MM.1S (cell line): Measurements from ENCODE around the gene ACSS1.

ENCODE experiments used
- DNase-seq: peaks from one replicate; pipeline ENCODE4 v3.0.0-alpha.2; 2015
- H2AFZ ChIP-seq: fragments of 300-600 bp; sonication (generic); 2 replicates; pipeline ENCODE4 v1.6.0; 2016; ENCODE audit warnings: antibody characterized with exemption, low read length
- H3F3A ChIP-seq: fragments of 300-600 bp; sonication (generic); 2 replicates; pipeline ENCODE4 v1.6.1; 2016; ENCODE audit warnings: mild to moderate bottlenecking, antibody characterized with exemption, low read length, moderate library complexity, mixed read lengths; ENCODE audit not compliant: insufficient read depth
- H3K27ac ChIP-seq: fragments of 300-600 bp; sonication (generic); 2 replicates; pipeline ENCODE4 v1.5.1; 2016; ENCODE audit warnings: mild to moderate bottlenecking, low read length
- H3K27me3 ChIP-seq: fragments of 300-600 bp; sonication (generic); replicated peaks from 2 replicates; pipeline ENCODE4 v1.6.0; 2016; ENCODE audit warnings: low read length; ENCODE audit not compliant: insufficient read depth
- H3K36me3 ChIP-seq: fragments of 300-600 bp; sonication (generic); replicated peaks from 2 replicates; pipeline ENCODE4 v1.6.1; 2016; ENCODE audit warnings: mild to moderate bottlenecking, low read length, mixed read lengths; ENCODE audit not compliant: insufficient read depth
- H3K4me1 ChIP-seq: fragments of 300-600 bp; sonication (generic); 2 replicates; pipeline ENCODE4 v1.6.1; 2016; ENCODE audit warnings: low read length, mixed read lengths
- H3K4me2 ChIP-seq: fragments of 300-600 bp; sonication (generic); 2 replicates; pipeline ENCODE4 v1.6.0; 2016; ENCODE audit warnings: low read depth, low read length
- H3K4me3 ChIP-seq: fragments of 300-600 bp; sonication (generic); 2 replicates; pipeline ENCODE4 v1.5.1; 2016; ENCODE audit warnings: low read length, mixed read lengths
- H3K79me2 ChIP-seq: fragments of 300-600 bp; sonication (generic); 2 replicates; pipeline ENCODE4 v1.6.1; 2016; ENCODE audit warnings: mixed run types, low read length, mixed read lengths
- H3K9ac ChIP-seq: fragments of 300-600 bp; sonication (generic); 2 replicates; pipeline ENCODE4 v1.6.1; 2016; ENCODE audit warnings: low read length, mixed read lengths
- H3K9me2 ChIP-seq: fragments of 300-600 bp; sonication (generic); replicated peaks from 2 replicates; pipeline ENCODE4 v1.6.1; 2016; ENCODE audit warnings: mild to moderate bottlenecking, low read length, mixed read lengths; ENCODE audit not compliant: insufficient read depth
- H3K9me3 ChIP-seq: fragments of 300-600 bp; sonication (generic); replicated peaks from 2 replicates; pipeline ENCODE4 v1.6.1; 2016; ENCODE audit warnings: mild to moderate bottlenecking, low read length, mixed read lengths; ENCODE audit not compliant: insufficient read depth
- H4K20me1 ChIP-seq: fragments of 300-600 bp; sonication (generic); 2 replicates; pipeline ENCODE4 v1.6.1; 2016; ENCODE audit warnings: mild to moderate bottlenecking, low read length, moderate library complexity, mixed read lengths; ENCODE audit not compliant: insufficient read depth
- CTCF ChIP-seq: fragments of 300-600 bp; sonication (generic); IDR thresholded peaks from 2 replicates; pipeline ENCODE4 v1.5.1; 2016; ENCODE audit warnings: antibody characterized with exemption, low read length, mixed read lengths
- EZH2 ChIP-seq: fragments of 300-600 bp; sonication (generic); optimal IDR thresholded peaks from 2 replicates; pipeline ENCODE3; 2017; ENCODE audit warnings: low read depth, mild to moderate bottlenecking, antibody characterized with exemption, low read length, mixed read lengths
- EZH2phosphoT487 ChIP-seq: fragments of 300-600 bp; sonication (generic); IDR thresholded peaks from 2 replicates; pipeline ENCODE4 v1.6.1; 2018; ENCODE audit warnings: antibody characterized with exemption, low read length

Gene ACSS1

GRCh38 chr20:24981790-24982189 is 76.1 kb downstream of the ACSS1 start:
- Histone ChIP-seq H3K79me2 (peaks cover 79% of the 10 kb centered on the region), H2AFZ (no peak overlapping the region), H3K9me2 (no peaks in the 10 kb centered on the region), H3K27me3 (no peaks in the 10 kb centered on the region), H3K4me2 (no peak overlapping the region), H3K4me3 (no peak overlapping the region), H3F3A (no peaks in the 10 kb centered on the region), H4K20me1 (no peaks in the 10 kb centered on the region), H3K27ac (no peak overlapping the region), H3K4me1 (no peaks in the 10 kb centered on the region), H3K9me3 (no peaks in the 10 kb centered on the region), H3K36me3 (peaks cover 15% of the 10 kb centered on the region; the same call in 1 of the 2 replicates), H3K9ac (no peak overlapping the region)
- no peak for DNase-seq
- TF ChIP-seq CTCF (no peak), EZH2phosphoT487 (no peak), EZH2 (no peak)

- Histone ChIP-seq H3K27me3 (no peaks in the 10 kb centered on the region), H3K4me3 (no peak overlapping the region), H3K4me2 (no peak overlapping the region), H4K20me1 (no peaks in the 10 kb centered on the region), H3K36me3 (peaks cover 15% of the 10 kb centered on the region; the same call in 1 of the 2 replicates), H2AFZ (no peak overlapping the region), H3F3A (no peaks in the 10 kb centered on the region), H3K9me2 (no peaks in the 10 kb centered on the region), H3K27ac (no peak overlapping the region), H3K4me1 (no peaks in the 10 kb centered on the region), H3K79me2 (peaks cover 79% of the 10 kb centered on the region), H3K9ac (no peak overlapping the region), H3K9me3 (no peaks in the 10 kb centered on the region)
- TF ChIP-seq CTCF: no peak
- TF ChIP-seq EZH2phosphoT487: no peak
- no peak for TF ChIP-seq EZH2
- DNase-seq: no peak
These were observed 76.7 kb downstream of the ACSS1 start for GRCh38 chr20:24981282-24981681.

- Histone ChIP-seq H3K9me2 (no peaks in the 10 kb centered on the region), H3K4me1 (no peaks in the 10 kb centered on the region), H3F3A (no peaks in the 10 kb centered on the region), H3K79me2 (peaks cover 77% of the 10 kb centered on the region), H3K27ac (no peak overlapping the region), H3K36me3 (peaks cover 15% of the 10 kb centered on the region; the same call in 1 of the 2 replicates), H3K4me2 (no peak overlapping the region), H3K4me3 (no peak overlapping the region), H3K9me3 (no peaks in the 10 kb centered on the region), H3K27me3 (no peaks in the 10 kb centered on the region), H3K9ac (no peak overlapping the region), H2AFZ (no peak overlapping the region), H4K20me1 (no peaks in the 10 kb centered on the region)
- TF ChIP-seq EZH2phosphoT487: no peak
- TF ChIP-seq CTCF: no peak
- no peak for TF ChIP-seq EZH2
- no peak for DNase-seq
These were observed 77.5 kb downstream of the ACSS1 start for GRCh38 chr20:24980291-24981053.
